NCI-H2196 (cell line): ENCODE results near the gene BLOC1S5.
"Not testable (repeated sequence)": the region's sequence is repeated elsewhere in the genome, so short reads cannot be mapped to it uniquely, and the experiment has no call there.

Experiments
- DNase-seq: peaks from one replicate; lab custom pipeline; 2025; ENCODE audit not compliant: unreplicated experiment; lab: John Stamatoyannopoulos, UW

BLOC1S5 gene

GRCh38 chr6:7996538-7997111 is 67.6 kb downstream of the BLOC1S5 start:
- DNase-seq, result no peak

GRCh38 chr6:7993952-7994351 is 70.2 kb downstream of the BLOC1S5 start:
- DNase-seq, result no peak

GRCh38 chr6:7993399-7993798 is 70.8 kb downstream of the BLOC1S5 start:
- DNase-seq, result no peak

- peak; percentile 16 for DNase-seq
Observed at GRCh38 chr6:7992002-7992815, 72.0 kb downstream of the BLOC1S5 start.

- DNase-seq, result no peak
Observed at GRCh38 chr6:7991536-7991935, 72.7 kb downstream of the BLOC1S5 start.

- DNase-seq, result no peak
Observed at GRCh38 chr6:7986219-7986618, 78.0 kb downstream of the BLOC1S5 start.

- DNase-seq, result not testable (repeated sequence)
Observed at GRCh38 chr6:7983967-7984366, 80.2 kb downstream of the BLOC1S5 start.

- no peak for DNase-seq
Observed at GRCh38 chr6:7979831-7980230, 84.4 kb downstream of the BLOC1S5 start.

GRCh38 chr6:7978736-7979135 is 85.5 kb downstream of the BLOC1S5 start:
- DNase-seq, result no peak

GRCh38 chr6:7976485-7977056 is 87.6 kb downstream of the BLOC1S5 start:
- DNase-seq, result no peak

- no peak for DNase-seq
Observed at GRCh38 chr6:7975764-7976146, 88.4 kb downstream of the BLOC1S5 start.

- peak; percentile 84 for DNase-seq
Observed at GRCh38 chr6:7974938-7975763, 89.0 kb downstream of the BLOC1S5 start.

- no peak for DNase-seq
Observed at GRCh38 chr6:7974565-7974937, 89.6 kb downstream of the BLOC1S5 start.

GRCh38 chr6:7973584-7973983 is 90.6 kb downstream of the BLOC1S5 start:
- no peak for DNase-seq

GRCh38 chr6:7971499-7971898 is 92.7 kb downstream of the BLOC1S5 start:
- no peak for DNase-seq

- no peak for DNase-seq
Observed at GRCh38 chr6:7970616-7971015, 93.6 kb downstream of the BLOC1S5 start.
